ENCODE data around the gene CDSN.
A peak's percentile ranks its signal among the peaks of the same experiment; 100 is the strongest.

DNA sequence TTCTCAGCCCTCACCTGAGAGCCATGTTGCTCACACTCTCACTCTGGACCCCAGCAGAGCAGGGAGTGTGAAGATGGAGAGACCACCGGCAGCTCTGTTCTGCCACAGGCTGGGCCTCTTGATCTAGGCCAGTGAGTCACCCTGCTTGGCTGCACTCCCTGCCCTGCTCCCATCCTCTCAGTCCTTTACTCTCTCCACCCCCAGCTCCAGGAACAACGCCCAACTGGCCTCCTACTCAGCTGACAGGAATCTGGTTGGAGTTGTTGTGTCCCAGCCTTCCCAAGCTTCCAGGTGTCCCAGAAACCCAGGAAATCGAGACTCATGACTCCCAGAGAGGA lies 5.7 kb downstream of the CDSN start, which contains the start of gene PSORS1C1:
- TF ChIP-seq, protein P1, sequence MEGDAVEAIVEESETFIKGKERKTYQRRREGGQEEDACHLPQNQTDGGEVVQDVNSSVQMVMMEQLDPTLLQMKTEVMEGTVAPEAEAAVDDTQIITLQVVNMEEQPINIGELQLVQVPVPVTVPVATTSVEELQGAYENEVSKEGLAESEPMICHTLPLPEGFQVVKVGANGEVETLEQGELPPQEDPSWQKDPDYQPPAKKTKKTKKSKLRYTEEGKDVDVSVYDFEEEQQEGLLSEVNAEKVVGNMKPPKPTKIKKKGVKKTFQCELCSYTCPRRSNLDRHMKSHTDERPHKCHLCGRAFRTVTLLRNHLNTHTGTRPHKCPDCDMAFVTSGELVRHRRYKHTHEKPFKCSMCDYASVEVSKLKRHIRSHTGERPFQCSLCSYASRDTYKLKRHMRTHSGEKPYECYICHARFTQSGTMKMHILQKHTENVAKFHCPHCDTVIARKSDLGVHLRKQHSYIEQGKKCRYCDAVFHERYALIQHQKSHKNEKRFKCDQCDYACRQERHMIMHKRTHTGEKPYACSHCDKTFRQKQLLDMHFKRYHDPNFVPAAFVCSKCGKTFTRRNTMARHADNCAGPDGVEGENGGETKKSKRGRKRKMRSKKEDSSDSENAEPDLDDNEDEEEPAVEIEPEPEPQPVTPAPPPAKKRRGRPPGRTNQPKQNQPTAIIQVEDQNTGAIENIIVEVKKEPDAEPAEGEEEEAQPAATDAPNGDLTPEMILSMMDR (conservative IDR thresholded peaks at IDR 0.05; ENCODE audit: low read depth, low read length): no peak
- no peak for TF ChIP-seq CHD1 (IDR thresholded peaks at IDR 0.05; ENCODE audit: low read depth, low read length)
- no peak for TF ChIP-seq CEBPB (IDR thresholded peaks at IDR 0.05; ENCODE audit: low read depth, low read length)
- TF ChIP-seq MAZ (IDR thresholded peaks at IDR 0.05; ENCODE audit: borderline replicate concordance, low read depth, low read length): peak; percentile 91; the same call in 1 of the 2 replicates
- TF ChIP-seq SMC3 (IDR thresholded peaks at IDR 0.05; ENCODE audit: low read depth, low read length): no peak
- no peak for TF ChIP-seq POLR2A (IDR thresholded peaks at IDR 0.05; ENCODE audit: low read depth, low read length)
- TF ChIP-seq FOS (IDR thresholded peaks at IDR 0.05; ENCODE audit: low read depth, low read length): peak; percentile 76
- no peak for TF ChIP-seq ELK1 (IDR thresholded peaks at IDR 0.05; ENCODE audit: borderline replicate concordance, low read depth, low read length)
- no peak for TF ChIP-seq BHLHE40 (IDR thresholded peaks at IDR 0.05; ENCODE audit: low read depth, low read length)
